ENCODE measurements around the gene DMRTB1. TPM values are rescaled to one million over a fixed set of nuclear protein-coding genes. Genes with fewer than 3 reads are reported as not detected.

The DMRTB1 gene
- total RNA-seq, 1 donor from 2014 or later, result not detected

DNA sequence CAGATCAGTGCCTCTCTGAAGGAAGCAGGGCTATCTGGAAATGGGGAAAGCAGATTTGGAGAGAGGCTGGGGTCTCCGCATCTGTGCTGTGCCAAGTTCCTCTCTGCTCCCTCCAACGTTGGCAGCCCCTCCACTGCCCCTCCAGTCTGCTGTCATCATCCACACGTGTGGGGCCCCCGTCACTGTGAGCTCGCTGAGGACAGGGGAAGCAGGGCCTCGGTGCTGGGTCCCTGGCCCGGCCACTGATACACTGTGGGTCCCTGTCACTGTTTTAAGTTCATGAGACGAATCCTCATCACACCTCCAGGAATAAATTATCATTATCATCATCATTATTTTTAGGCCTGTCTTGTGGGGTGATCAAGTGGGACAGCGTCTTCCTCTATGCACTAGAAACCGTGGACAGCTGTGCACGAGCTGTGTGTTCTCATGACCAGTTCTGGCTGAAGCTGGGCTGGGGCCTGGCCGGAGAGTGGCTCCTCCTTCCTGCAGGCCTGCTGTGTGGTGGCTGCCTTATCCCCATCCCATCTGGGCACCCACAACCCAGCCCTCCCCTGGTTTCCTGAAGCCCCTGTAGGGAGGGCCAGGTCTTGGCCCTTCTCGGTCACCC, 52.2 kb downstream of the DMRTB1 start:
- Mint-ChIP-seq H3K27me3 (ENCODE audit: low read depth) (no peaks in the 10 kb centered on the region), H3K9me3 (ENCODE audit: low read depth) (no peaks in the 10 kb centered on the region), H3K27ac (ENCODE audit: unreplicated experiment) (peak overlapping the region; percentile 82), H3K4me1 (ENCODE audit: low read depth) (peaks cover 31% of the 10 kb centered on the region), H3K4me3 (ENCODE audit: unreplicated experiment) (no peak overlapping the region), H3K36me3 (ENCODE audit: low read depth) (peaks cover 16% of the 10 kb centered on the region)
- DNase-seq (ENCODE audit: low spot score), result no peak
- TF ChIP-seq, protein P1, sequence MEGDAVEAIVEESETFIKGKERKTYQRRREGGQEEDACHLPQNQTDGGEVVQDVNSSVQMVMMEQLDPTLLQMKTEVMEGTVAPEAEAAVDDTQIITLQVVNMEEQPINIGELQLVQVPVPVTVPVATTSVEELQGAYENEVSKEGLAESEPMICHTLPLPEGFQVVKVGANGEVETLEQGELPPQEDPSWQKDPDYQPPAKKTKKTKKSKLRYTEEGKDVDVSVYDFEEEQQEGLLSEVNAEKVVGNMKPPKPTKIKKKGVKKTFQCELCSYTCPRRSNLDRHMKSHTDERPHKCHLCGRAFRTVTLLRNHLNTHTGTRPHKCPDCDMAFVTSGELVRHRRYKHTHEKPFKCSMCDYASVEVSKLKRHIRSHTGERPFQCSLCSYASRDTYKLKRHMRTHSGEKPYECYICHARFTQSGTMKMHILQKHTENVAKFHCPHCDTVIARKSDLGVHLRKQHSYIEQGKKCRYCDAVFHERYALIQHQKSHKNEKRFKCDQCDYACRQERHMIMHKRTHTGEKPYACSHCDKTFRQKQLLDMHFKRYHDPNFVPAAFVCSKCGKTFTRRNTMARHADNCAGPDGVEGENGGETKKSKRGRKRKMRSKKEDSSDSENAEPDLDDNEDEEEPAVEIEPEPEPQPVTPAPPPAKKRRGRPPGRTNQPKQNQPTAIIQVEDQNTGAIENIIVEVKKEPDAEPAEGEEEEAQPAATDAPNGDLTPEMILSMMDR (IDR thresholded peaks at IDR 0.05), result no peak

DNA sequence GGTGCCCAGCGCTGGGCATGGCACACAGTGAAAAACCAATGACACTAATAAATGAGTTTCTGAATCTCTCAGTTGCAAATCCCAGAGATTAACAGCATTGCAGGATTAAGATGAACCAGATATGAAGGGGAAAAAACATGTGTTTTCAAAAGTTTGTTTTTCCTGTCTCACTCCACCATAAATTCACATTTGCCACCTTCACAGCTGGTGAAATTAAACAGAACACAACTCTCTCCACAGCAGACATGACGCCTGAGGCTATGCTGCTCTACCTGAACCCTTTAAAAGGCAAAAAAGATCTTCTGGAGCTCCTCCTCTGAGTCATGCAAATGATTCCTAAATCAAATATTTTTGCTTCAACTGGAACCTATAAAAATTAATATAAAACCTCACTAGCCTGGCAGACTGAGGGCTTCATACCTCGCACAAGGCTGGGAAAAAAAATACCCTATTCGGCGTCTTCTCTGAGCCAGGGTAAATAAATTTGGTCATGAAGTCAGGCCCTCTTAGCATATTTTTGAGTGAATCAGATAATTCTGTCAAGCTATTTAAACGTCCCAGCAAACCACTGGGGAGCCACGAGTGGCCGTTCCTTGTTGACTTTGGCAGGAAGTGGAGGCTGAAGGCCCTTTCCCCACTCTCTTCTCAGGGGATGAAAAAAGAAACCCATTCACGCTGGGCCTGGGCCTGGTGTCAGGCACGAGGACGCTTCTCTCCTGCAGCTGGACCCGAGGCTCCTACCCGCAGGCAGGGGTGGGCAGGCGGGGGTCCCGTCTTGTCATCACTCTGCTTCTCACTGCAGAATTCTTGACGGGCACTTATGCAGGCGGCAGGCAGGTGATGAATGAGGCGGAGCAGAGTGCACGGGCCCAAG, 53.0 kb downstream of the DMRTB1 start:
- Mint-ChIP-seq H3K36me3 (ENCODE audit: low read depth) (peaks cover 19% of the 10 kb centered on the region), H3K4me1 (ENCODE audit: low read depth) (peaks cover 31% of the 10 kb centered on the region), H3K9me3 (ENCODE audit: low read depth) (no peaks in the 10 kb centered on the region), H3K4me3 (ENCODE audit: unreplicated experiment) (no peak overlapping the region), H3K27ac (ENCODE audit: unreplicated experiment) (peak overlapping the region; percentile 82), H3K27me3 (ENCODE audit: low read depth) (no peaks in the 10 kb centered on the region)
- TF ChIP-seq, protein P1 (IDR thresholded peaks at IDR 0.05), result peak; percentile 5
- no peak for DNase-seq (ENCODE audit: low spot score)

DNA sequence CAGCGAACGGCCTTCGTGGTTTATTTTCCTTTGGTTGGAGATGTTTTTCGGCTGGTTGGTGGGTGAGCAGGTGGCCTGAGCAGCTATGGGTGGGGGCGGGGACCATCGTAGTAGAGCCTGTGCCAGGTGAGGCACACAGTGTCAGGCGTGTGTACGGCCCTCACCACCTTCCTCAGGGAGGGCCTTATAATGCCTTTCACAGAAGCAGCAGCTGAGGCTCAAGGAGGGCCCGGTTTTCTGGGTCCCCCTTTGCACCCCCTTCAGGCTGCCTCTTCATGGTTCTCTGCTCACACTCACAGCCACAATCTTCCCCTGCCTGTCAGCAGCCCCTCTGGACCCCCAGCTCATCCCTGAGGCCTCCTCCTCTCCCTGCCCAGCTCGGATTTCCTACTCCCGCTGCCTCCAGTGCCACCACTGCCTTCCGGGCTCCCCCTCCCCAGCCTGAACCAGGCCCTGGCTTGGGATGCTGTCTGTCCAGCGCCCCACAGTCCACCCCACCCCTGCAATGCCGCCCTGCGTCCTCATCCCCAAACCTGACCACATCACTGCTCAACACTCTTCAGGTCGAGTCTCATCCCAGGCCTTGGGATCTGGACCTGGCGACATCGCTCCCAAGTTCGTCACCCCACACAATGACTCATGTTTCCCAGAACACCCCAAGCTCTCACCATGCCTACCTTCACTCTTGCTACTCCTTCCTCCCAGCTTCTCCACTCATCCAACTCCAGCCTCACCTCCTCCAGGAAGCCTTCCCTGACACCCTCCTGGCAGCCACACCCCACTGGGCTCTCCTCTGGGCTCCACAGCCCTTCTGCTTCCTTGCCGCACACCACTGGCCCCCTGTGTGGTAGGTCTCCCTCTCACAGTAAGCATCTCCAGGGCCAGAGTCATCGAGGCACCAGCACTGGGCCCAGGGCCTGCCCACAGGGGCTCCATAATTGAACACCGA, 53.9 kb downstream of the DMRTB1 start:
- no peak for DNase-seq (ENCODE audit: low spot score)
- Mint-ChIP-seq H3K9me3 (ENCODE audit: low read depth) (no peaks in the 10 kb centered on the region), H3K4me1 (ENCODE audit: low read depth) (peaks cover 31% of the 10 kb centered on the region), H3K36me3 (ENCODE audit: low read depth) (peaks cover 21% of the 10 kb centered on the region), H3K4me3 (ENCODE audit: unreplicated experiment) (no peak overlapping the region), H3K27ac (ENCODE audit: unreplicated experiment) (peak overlapping the region; percentile 82), H3K27me3 (ENCODE audit: low read depth) (no peaks in the 10 kb centered on the region)
- TF ChIP-seq, protein P1 (IDR thresholded peaks at IDR 0.05), result peak; percentile 3

DNA sequence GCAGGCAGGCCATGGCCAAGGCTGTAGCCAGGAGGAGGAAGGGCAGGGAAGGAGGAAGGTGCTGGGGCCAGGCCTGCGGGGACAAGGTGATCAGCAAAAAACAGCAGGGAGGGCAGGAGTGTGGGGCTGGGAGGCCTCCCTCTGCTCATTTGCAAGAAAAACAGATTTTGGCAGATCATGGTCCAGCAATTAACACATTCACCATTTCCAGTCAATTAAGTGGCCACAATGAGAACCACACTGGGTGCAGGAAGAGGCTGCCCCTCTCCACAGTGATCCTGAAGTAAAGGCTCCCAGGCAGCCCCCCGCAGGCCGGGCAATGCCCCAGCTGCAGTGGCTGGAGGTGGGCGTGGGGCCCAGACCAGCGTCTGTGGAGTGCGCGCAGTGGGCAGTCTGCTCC, 54.6 kb downstream of the DMRTB1 start:
- peaks cover 27% of the 10 kb centered on the region for H3K36me3 Mint-ChIP-seq (ENCODE audit: low read depth)
- no peak overlapping the region for H3K4me3 Mint-ChIP-seq (ENCODE audit: unreplicated experiment)
- H3K9me3 Mint-ChIP-seq (ENCODE audit: low read depth), result no peaks in the 10 kb centered on the region
- peaks cover 31% of the 10 kb centered on the region for H3K4me1 Mint-ChIP-seq (ENCODE audit: low read depth)
- no peak overlapping the region for H3K27ac Mint-ChIP-seq (ENCODE audit: unreplicated experiment)
- no peaks in the 10 kb centered on the region for H3K27me3 Mint-ChIP-seq (ENCODE audit: low read depth)
- DNase-seq (ENCODE audit: low spot score), result no peak
- TF ChIP-seq, protein P1 (IDR thresholded peaks at IDR 0.05), result no peak

DNA sequence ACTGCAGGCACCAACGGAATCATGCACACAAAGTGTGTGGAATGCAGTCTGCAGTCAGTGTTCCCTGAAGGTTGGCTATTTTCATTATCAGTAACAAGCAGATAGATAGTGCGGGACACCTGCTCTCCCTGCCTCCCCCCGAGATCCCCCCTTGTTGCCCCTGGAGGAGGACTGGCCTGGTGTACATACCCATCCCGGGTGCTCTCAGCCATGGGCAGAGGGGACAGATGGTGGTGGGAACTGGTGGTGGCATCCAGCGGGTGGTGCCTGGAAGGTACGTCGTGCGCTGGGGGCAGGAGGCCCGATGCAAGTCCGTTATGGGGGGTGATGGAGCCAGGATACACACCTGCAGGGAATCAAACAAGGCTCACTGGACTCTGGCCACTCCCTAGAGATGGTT, 55.2 kb downstream of the DMRTB1 start:
- Mint-ChIP-seq H3K27me3 (ENCODE audit: low read depth) (no peaks in the 10 kb centered on the region), H3K27ac (ENCODE audit: unreplicated experiment) (no peak overlapping the region), H3K4me1 (ENCODE audit: low read depth) (peaks cover 36% of the 10 kb centered on the region), H3K4me3 (ENCODE audit: unreplicated experiment) (no peak overlapping the region), H3K9me3 (ENCODE audit: low read depth) (no peaks in the 10 kb centered on the region), H3K36me3 (ENCODE audit: low read depth) (peaks cover 30% of the 10 kb centered on the region)
- no peak for DNase-seq (ENCODE audit: low spot score)
- TF ChIP-seq, protein P1 (IDR thresholded peaks at IDR 0.05), result no peak

Measured in chondrocyte (in vitro differentiated cells).